ENCODE results near the gene MYEOV.

Gene MYEOV

GRCh38 chr11:69319255-69320106 is 25.5 kb downstream of the MYEOV start:
- DNase-seq: no peak

GRCh38 chr11:69320326-69320725 is 26.4 kb downstream of the MYEOV start:
- peak; percentile 65 for DNase-seq

GRCh38 chr11:69320756-69321741 is 27.1 kb downstream of the MYEOV start:
- DNase-seq: peak; percentile 65

- DNase-seq: peak; percentile 95
Measured at GRCh38 chr11:69321877-69322361, 28.0 kb downstream of the MYEOV start.

- DNase-seq: no peak
Measured at GRCh38 chr11:69325446-69325845, 31.5 kb downstream of the MYEOV start.

GRCh38 chr11:69326622-69327219 is 32.8 kb downstream of the MYEOV start:
- DNase-seq: no peak

- no peak for DNase-seq
Measured at GRCh38 chr11:69327741-69328191, 33.8 kb downstream of the MYEOV start.

- no peak for DNase-seq
Measured at GRCh38 chr11:69328231-69328630, 34.3 kb downstream of the MYEOV start.

- no peak for DNase-seq
Measured at GRCh38 chr11:69329581-69329980, 35.6 kb downstream of the MYEOV start.

GRCh38 chr11:69330330-69330729 is 36.4 kb downstream of the MYEOV start:
- DNase-seq: no peak

- DNase-seq: no peak
Measured at GRCh38 chr11:69333149-69333710, 39.3 kb downstream of the MYEOV start.

- DNase-seq: no peak
Measured at GRCh38 chr11:69333879-69334278, 39.9 kb downstream of the MYEOV start.

- no peak for DNase-seq
Measured at GRCh38 chr11:69335007-69335780, 41.2 kb downstream of the MYEOV start.

- DNase-seq: no peak
Measured at GRCh38 chr11:69335781-69336405, 41.9 kb downstream of the MYEOV start.

GRCh38 chr11:69337211-69337721 is 43.3 kb downstream of the MYEOV start:
- peak; percentile 31 for DNase-seq

- DNase-seq: no peak
Measured at GRCh38 chr11:69339041-69339733, 45.2 kb downstream of the MYEOV start.

GRCh38 chr11:69339983-69340565 is 46.1 kb downstream of the MYEOV start:
- no peak for DNase-seq

- no peak for DNase-seq
Measured at GRCh38 chr11:69342588-69343330, 48.8 kb downstream of the MYEOV start.
